ENCODE results near the gene RPL26.

DNA sequence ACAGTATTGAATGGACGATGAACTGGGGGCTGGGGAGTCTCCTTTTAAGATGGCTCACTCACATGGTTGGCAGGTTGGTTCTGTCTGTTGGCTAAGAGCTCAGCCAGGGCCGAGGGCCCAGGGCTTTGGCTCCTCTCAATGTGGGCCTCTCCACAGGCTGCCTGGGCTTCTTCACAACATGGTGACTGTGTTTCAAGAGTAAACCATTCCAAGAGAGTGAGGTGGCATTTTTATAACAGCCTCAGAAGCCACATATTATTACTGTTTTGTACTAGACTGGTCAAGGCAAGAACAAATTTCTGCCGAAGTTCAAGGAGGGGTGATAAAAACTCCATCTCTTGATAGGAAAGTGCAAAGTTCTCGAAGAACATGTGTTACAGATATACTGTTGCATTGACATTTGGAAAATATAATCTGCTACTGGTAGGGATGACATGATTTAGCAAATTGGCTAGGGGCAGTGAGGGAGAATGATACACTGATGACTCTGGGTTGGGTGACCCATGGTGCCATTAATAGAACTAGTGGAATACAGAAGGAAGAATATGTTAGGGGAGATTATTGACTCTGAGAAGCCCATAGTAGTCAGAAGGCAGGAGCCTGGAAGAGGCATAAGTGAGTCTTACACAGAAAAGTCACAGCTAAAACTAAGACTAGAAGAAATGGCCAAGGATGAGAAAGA lies 20.2 kb downstream of the RPL26 start:
- TF ChIP-seq, protein P1, sequence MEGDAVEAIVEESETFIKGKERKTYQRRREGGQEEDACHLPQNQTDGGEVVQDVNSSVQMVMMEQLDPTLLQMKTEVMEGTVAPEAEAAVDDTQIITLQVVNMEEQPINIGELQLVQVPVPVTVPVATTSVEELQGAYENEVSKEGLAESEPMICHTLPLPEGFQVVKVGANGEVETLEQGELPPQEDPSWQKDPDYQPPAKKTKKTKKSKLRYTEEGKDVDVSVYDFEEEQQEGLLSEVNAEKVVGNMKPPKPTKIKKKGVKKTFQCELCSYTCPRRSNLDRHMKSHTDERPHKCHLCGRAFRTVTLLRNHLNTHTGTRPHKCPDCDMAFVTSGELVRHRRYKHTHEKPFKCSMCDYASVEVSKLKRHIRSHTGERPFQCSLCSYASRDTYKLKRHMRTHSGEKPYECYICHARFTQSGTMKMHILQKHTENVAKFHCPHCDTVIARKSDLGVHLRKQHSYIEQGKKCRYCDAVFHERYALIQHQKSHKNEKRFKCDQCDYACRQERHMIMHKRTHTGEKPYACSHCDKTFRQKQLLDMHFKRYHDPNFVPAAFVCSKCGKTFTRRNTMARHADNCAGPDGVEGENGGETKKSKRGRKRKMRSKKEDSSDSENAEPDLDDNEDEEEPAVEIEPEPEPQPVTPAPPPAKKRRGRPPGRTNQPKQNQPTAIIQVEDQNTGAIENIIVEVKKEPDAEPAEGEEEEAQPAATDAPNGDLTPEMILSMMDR (conservative IDR thresholded peaks at IDR 0.05 in 1 of 2, IDR thresholded peaks at IDR 0.05 in 1 of 2; ENCODE audit: low read depth in 1 of 2, low read length in 2 of 2): no peak
- TF ChIP-seq EZH2 (IDR thresholded peaks at IDR 0.05; ENCODE audit: low read length, missing control alignments): no peak
